ENCODE measurements around the gene CLIC4.

DNA sequence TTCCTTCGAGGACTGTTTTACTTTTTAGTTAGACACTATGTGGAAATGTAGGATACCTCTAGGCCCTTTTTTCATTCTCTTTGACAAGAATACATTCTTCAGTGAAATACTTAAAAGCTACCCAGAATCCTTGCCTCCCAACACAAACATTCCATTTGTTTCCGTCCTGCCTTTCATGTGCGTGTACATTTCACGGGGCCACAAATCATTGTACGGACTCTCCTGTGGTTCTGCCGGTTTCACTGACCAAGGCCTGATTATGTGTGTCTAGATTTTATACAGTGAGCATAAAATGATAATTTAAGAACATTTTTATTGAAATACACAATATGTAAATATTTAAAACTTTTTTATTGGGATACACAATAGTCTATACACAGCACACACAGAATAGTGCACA is 108.4 kb downstream of the CLIC4 start:
- TF ChIP-seq, protein P1, sequence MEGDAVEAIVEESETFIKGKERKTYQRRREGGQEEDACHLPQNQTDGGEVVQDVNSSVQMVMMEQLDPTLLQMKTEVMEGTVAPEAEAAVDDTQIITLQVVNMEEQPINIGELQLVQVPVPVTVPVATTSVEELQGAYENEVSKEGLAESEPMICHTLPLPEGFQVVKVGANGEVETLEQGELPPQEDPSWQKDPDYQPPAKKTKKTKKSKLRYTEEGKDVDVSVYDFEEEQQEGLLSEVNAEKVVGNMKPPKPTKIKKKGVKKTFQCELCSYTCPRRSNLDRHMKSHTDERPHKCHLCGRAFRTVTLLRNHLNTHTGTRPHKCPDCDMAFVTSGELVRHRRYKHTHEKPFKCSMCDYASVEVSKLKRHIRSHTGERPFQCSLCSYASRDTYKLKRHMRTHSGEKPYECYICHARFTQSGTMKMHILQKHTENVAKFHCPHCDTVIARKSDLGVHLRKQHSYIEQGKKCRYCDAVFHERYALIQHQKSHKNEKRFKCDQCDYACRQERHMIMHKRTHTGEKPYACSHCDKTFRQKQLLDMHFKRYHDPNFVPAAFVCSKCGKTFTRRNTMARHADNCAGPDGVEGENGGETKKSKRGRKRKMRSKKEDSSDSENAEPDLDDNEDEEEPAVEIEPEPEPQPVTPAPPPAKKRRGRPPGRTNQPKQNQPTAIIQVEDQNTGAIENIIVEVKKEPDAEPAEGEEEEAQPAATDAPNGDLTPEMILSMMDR (IDR thresholded peaks at IDR 0.05): no peak
- TF ChIP-seq POLR2AphosphoS5 (IDR thresholded peaks at IDR 0.05) (no peak), POLR2A (IDR thresholded peaks at IDR 0.05) (no peak)

All from breast epithelium (tissue), 3 donors.